Caki2 (cell line): ENCODE data around the gene TRAF4. TPM values are rescaled to one million over a fixed set of nuclear protein-coding genes. Genes with fewer than 3 reads are reported as not detected.
A peak's percentile ranks its signal among the peaks of the same experiment; 100 is the strongest.

Experiments
- DNase-seq: peaks from one replicate; pipeline ENCODE4 v3.0.0-alpha.2; 2015; ENCODE audit warnings: low read depth
- in situ Hi-C: cut with HindIII; loops from 2 replicates; pipeline ENCODE4 v1.10.0; 2016; ENCODE audit warnings: low sequenced_read_pairs, low pct_unique_long_range_greater_than_20kb, mixed read lengths
- total RNA-seq: library from RNA; depleted of rRNA; stranded (reverse); fragments of >200 nt; shearing (Covaris generic); gene quantifications from 2 replicates; pipeline ENCODE4 v1.2.3, GENCODE V29; 2014; ENCODE audit warnings: low replicate concordance; rRNA removed

Gene TRAF4, protein sequence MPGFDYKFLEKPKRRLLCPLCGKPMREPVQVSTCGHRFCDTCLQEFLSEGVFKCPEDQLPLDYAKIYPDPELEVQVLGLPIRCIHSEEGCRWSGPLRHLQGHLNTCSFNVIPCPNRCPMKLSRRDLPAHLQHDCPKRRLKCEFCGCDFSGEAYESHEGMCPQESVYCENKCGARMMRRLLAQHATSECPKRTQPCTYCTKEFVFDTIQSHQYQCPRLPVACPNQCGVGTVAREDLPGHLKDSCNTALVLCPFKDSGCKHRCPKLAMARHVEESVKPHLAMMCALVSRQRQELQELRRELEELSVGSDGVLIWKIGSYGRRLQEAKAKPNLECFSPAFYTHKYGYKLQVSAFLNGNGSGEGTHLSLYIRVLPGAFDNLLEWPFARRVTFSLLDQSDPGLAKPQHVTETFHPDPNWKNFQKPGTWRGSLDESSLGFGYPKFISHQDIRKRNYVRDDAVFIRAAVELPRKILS
- 49.3 and 61.6 TPM in 2 replicates for total RNA-seq

DNA sequence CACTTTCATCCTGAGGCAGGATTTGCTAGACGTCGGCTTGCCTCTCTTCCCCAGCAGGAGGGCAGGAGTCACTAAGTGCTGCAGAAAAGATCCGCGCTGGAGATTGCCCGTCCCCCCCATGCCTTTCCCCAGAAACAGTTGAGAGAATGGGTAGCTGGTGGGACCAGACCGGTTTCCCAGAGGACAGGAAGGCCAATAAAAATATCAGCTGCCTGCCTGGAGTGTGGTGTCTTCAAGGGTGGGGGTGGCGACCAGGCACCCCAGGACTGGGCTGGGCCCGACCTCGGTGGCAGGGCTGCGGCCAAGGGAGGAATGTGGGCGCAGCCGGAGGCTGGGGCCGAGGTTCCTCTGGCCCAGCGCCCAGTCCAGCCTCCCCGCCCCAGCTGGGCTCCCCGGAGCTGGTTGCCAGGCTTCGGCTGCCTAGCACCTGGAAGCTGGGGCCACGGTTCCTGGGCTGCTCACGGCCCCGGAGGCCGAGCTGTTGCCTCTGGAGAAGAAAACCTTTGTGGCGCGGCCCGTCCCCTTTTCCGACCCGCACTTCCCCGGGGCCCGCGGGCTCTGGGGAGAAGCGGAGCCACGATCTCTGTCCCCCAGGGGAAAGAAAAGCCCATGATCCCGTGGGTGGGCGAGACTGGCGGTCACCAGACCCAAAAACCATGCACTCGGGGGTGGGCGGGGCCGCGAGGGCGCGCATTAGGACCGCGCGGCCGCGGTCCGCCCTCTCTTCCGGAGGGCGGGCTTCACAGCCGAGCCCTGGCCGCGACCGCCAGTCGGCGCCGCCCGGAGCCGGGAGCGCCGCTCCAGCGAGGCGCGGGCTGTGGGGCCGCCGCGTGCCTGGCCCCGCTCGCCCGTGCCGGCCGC lies at the start of gene TRAF4:
Gene TRAF4, plus strand, starts transcription at position 769 of the 861 bp plus-strand sequence. CDS start 102 bp downstream, outside the sequence.
- DNase-seq, result peak; percentile 93
- in situ Hi-C loops, result no loop called here

DNA sequence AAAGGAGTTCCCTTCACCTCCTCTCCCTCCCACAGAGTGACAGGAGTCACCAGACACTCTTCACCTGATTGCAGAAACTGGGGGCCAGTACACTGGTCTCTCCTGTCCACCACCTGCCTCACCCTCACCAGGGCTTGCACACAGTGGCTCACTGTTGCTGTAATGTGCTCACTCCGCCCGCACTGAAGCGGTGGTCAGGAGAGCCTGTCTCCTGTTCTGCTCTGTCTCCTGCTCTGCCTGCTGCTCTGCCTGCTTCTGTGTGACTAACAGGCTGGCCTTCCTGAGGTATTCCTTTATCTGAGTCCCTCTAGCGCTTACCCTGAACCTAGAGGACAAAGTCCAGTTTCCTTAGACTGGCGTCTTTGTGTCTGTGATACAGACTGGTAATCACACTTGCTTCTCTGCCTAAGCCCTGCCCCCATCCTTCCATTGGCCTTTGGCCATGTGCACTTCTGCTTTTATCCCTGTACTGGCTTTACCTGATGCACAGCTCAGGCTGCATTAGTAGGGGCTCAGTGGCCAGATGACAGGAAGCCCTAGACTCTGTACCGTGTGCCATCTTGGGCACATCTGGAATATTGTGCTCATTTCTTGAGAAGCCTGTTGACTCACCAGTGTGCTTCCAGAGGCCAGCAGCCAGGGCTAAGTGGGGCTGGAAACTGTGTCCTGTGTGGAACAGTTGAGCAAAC lies 45.4 kb upstream of the TRAF4 start:
- in situ Hi-C loops, result no loop called here
- DNase-seq, result peak; percentile 91

DNA sequence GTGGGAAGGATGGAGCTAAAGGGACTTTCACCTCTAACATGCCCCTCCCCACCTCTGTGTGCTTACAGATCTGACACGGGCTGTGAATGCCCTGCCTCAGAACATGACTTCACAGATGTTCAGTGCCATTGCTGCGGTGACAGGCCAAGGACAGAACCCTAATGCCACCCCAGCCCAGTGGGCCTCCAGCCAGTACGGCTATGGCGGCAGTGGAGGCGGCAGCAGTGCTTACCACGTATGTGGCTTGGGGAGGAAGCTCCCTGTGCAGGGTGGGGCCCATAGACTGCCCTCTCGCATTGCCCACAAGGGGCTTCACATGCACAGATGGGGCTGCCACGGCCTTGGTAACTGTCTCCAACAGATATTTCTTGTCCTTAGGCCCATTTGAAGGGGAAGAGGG lies 43.5 kb upstream of the TRAF4 start:
- in situ Hi-C loops, result no loop called here
- no peak for DNase-seq

DNA sequence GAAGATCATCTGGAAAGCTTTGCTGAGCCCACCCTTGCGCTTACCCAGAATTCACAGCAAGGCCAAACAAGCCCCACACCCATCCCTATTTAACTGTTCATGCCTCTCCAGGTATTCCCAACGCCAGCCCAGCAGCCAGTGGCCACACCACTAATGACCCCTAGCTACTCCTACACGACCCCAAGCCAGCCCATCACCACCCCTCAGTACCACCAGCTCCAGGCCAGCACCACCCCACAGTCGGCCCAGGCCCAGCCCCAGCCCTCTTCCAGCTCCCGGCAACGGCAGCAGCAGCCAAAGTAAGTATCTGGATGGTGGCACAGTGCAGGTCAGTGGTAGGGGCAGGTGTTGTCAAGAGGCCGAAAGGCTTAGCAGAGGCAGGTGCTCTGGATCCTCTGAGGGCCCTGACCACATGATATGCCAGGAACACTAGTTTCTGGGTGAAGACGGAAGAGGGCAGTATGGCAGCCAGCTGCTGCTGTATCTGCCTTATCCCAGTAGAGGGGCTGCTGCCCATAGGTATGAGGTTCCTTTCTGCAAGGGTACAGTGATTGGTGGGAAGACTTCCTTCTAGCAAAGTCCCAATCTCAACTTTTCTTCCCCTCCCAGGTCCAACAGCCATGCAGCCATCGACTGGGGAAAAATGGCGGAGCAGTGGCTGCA lies 42.9 kb upstream of the TRAF4 start:
- DNase-seq, result no peak
- in situ Hi-C loops, result no loop called here

DNA sequence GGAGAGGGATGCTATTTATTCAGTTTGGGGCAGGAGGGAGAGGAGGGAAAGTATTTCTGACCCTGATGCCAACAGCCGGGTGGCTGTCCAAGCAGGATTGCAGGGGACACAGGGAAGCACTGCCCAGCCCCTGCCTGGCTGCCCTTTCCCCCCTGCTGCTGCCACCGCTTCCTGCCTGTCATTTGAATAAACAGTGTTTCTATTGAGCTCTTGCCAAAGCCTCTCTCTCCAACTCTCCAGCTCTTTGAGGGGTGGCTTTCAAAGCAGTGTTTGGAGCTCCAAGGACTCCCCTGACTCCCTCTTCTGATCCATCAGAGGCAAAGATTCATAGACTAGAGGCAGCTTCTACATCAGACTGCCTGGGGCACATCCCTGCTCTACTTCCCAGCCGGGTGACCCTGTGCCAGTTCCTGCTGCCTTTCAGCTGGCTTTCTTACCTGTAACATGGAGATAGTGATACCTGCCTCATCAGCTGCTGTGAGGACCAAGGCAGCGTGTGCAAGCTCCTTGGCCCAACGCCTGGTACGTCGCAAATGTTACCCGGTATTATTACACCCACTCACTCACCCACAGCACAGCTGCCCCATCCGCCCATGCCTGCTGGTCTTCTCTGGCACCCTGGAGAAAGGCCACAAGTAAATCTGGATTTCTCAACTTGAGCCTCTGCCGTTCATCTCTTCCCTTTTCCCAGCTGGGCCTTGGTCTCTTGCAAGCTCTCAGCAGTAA lies 41.6 kb upstream of the TRAF4 start:
- no peak for DNase-seq
- in situ Hi-C loops, result no loop called here

DNA sequence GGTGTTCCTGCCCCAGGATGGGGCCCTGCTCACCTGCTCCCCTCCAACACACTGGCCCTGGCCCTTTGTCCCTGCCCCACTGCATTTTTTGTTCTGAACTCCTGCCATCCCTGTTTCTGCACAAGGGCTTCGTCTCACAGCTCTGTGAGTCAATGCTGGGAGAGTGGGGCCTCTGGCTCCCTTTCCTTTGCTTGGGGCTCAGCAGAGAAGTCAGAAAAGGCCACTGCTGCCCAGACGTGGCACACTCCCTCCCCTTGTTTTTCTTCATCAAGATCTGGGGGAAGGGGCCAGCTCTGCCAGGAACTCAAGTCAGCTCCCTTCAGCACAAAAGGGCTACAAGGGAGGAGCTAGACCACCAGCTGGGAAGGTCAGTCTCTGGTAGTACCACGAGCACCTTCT lies 41.1 kb upstream of the TRAF4 start:
- in situ Hi-C loops, result no loop called here

DNA sequence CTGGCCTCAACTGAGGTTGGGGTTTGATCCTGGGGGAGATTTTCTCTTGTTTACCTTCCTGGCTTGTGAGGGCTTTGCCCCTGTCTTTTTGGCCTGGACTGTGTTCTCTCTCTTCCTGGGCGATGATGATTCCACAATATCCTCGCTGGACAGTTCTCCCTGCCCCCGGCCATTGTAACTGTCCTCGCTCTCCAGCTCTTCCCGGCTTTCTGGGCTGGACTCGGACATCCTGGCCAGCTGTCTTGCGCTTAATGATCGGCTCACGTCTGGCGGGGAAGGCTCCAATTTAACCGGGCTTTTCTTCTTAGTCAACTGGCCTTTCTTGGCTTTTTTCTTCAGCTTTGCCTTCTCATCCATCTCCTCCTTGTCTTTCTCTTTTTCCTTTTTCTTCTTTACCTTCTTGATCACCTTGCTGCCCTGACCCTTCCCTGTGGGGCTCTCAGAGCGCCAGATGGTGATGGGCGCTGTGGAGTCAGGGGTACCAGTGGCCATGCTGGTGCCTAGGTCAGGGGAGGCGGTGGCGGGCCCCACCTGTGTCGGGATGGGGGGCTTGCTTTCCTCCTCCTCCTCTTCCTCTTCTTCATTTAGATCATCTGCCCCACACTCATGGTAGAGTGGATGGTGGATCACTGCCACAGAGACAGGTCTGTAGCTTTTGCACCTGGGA lies 40.1 kb upstream of the TRAF4 start:
- no peak for DNase-seq
- in situ Hi-C loops, result no loop called here

More for the DNA sequence above, 41.1 kb upstream of the TRAF4 start:
- DNase-seq, result no peak

DNA sequence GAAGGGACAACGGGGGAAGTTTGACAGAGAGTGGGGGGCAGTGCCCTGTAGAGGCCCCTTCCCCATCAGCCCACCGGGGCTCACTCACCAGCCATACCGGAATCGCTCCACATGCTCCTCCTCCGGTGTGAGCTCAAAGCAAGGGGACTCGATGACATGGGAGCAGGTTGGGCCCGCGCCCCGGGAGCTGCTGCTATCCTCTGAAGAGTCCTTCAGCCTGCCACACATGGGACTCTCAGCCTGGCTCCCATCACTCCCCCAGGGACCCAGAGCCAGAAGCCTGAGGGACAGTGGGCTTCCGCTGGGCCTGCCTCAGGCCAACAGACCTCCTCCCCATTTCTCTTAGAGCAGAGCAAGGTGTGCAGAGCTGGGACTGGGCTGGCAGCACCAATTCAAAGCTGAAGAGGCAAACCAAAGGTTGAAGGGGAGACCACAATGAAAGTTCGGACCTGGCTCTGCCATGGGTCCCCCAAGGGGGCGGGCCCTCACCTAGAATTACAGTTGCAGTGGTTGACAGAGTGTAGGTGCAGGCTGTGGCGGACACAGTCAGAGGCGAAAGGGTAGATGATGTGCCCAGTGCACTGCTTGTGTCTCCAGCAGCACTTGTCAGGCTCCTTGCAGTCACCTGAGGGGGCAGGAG lies 39.5 kb upstream of the TRAF4 start:
- in situ Hi-C loops, result no loop called here

DNA sequence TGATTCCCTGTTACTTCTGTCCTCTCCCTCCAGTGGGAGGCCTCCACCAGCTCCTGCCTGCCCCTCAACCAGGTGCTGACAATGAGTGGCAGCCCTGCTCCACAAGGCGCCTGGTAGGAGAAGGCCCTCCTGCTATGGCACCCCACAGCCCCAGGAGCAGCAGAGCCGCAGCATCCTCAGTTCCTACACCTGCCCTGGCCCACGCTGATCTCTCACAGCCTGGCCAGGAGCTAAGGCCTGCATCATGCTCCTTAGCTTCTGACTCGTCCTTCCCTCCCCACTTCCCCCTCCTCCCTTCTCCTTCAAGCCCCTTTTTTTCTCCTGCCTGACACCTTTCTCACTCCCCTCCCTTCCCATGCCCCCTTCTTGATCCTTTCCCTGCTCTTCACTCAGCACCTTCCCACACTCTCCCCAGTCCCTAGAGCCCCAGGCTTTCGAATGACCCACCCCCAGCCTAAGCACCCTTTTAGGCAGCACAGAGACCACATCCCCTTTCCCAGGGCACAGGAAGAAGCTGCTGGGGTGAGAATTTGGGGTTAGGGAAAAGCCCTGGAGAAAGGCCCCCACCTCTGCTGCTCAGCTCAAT lies 38.6 kb upstream of the TRAF4 start:
- no peak for DNase-seq
- in situ Hi-C loops, result no loop called here

More for the DNA sequence above, 39.5 kb upstream of the TRAF4 start:
- no peak for DNase-seq

DNA sequence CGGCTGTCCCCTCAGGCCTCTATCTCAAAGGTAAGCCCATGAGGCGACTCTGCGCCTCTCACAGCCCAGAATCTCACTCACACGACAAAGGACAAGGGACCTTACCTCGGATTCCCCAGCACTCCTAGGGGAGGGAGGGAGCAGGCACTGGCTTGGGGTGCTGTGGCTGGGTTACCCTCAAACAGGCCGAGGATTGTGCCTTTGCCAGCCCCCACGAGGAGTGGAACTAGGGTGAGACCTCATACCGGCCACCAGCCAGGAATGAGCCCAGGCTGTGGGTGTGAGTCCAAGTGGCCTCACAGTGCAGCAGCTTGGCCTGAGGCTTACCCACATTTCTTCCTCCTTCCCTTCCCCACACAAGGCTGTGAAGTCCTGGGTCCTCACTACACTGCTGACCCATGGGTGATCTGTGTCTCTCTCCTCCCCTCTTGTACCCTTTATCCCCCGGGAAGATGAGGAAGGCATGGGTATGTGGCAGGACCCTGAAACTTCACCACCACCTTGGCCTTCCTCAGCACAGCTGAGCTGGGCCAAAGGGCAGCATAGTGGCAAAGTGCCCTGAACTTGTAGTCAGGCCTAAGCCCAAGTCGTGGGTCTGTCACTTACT lies 38.0 kb upstream of the TRAF4 start:
- in situ Hi-C loops, result no loop called here
- no peak for DNase-seq

DNA sequence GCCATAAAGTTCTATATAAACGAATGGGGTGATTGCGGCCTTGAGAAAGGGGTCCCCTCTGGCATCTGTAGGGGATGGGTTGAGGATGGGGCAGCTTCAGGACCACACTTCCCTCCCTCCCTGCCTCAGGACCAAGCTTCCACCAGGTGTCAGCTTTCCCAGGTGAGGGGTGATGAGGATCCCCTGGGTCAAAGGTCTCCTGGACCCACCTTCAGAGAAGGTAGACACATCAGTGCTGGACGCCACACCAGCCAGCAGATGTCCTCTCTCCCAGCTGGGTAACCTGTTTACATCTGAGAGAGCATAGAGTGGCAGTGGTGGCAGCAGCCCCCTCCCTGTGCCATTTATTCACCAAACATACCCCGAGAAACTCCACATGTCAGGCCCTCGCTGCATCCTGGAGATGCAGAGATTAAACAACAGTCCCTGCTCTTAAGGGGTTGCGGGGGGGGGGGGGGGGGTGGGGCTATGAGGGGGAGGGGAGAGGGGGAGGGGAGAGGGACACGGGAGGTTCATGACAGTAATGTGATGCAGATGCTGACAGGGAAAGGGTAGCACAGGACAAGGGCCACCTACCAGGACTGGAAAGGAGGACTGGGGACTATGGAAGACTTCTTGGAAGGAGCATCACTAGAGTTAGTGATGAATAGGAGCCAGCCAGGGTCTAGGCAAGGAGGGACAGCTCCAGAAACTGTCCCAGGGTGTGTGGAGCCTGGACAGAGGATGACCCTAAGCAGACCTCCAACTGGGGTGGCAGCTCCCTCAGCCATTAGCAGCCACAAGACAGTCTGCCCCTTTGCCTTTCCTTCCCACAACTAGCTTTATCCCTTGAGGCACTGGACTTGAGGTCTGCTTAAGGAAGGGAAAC lies 37.1 kb upstream of the TRAF4 start:
- no peak for DNase-seq
- in situ Hi-C loops, result no loop called here

DNA sequence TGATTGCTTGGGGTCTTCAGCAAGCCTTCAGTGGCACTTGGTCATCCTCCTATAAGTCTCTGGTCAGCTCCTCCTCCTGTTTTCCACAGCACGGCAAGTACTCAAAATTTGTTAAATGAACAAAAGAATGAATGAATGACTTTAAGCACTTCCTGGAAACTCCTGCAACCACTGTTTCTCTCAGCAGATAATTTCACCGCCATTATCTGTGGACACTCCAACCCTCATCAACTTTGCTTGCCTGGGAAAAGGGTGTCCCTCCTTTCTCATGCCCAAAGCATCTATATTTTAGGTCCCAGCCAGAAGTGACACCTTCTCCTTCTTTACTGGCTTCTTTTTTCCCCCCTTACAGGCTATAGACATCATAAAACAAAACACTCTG lies 36.5 kb upstream of the TRAF4 start:
- in situ Hi-C loops, result no loop called here

DNA sequence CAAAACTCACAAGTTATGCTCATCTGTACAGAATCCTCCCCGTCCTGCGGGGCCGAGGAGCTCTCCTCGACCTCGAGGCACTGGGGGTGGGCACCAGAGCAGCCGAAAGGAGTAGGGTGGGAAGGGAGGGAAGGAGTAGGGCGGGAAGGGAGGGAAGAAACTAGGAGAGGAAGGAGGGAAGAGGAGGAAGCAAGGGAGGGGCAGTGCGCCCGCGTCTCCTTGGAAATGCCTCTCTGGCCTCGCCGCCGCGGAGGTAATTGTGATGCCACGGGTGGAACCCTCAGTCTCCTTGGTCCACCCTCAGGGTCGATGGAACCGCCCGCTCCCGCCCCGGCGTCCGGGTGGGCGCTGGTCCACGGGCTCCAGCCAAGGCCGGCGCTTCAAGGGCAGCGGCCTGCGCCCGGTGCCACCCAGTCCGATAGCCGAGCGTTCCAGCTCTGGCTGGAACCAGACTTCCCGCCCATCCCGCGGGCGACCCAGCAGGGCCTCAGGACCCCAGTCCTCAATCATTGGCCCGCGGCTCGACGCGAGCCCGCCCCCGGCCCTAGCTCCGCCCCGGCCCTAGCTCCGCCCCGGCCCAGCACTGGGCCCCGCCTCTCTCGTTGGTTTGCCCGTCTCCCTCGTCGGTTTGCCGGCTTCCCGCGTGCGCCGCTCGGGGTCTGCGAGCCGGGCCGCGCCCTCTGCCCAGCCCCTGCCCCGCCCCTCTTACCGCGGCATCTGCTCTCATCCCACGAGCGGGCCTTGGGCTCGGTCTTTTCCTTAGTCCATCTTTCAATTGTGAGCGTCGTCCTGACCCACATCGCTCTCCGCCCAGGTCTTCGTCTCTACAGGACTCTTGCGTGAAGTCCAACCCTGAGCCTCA lies 32.7 kb upstream of the TRAF4 start:
- DNase-seq, result peak; percentile 91
- in situ Hi-C loops, result no loop called here

More for the DNA sequence above, 36.5 kb upstream of the TRAF4 start:
- no peak for DNase-seq

DNA sequence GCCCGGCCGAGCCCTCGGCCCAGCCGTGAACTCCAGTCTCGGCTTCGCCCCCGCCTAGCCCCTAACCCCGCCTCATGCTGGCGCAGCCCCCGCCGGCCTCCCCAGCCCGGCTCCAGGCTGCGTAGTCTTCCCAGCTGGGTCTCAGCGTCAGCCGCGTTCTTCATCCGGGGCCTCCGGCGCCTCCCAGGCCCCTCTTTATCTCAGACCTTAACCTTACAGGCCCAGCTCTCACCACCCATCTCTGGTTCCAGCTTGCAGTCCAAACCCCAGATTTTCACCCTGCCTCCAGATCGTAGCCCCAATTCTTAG lies 32.1 kb upstream of the TRAF4 start, which contains the start of gene PROCA1:
Gene PROCA1, minus strand, starts transcription at position 166 of the 309 bp plus-strand sequence. CDS start 228 bp downstream, outside the sequence.
- in situ Hi-C loops, result no loop called here
- no peak for DNase-seq
